ENCODE data around the gene RNU1-1.
A peak's percentile ranks its signal among the peaks of the same experiment; 100 is the strongest.
"Not testable (repeated sequence)": the region's sequence is repeated elsewhere in the genome, so short reads cannot be mapped to it uniquely, and the experiment has no call there.

Gene RNU1-1

DNA sequence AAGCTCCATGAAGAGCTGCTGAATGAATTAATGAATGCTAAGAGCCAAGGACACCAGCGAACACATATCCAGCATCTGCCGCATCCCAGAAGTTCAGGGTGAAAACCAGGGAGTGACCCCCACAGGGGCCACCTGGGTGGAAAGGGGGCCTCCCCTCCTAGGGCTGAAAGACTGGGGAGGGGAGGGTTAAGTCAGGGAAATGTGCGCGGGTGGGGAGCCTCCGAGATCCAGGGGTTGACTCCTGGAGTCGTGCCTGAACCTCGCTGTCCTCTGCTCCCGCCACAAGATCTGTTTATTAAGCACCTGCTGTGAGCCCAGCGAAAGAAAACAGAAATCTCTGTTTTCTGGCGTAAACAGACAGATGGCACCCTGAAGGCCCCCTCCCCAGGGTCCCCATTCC lies 16.0 kb downstream of the RNU1-1 start:
- not testable (repeated sequence) for H3K27me3 Mint-ChIP-seq; H3K9me3 Mint-ChIP-seq; H3K36me3 Mint-ChIP-seq (ENCODE audit: insufficient read depth); ATAC-seq (replicated peaks); DNase-seq
- Mint-ChIP-seq H3K27ac (peak overlapping the region; percentile 46 to 56), H3K4me3 (peak overlapping the region; percentile 91 to 93), H3K4me1 (ENCODE audit: low read depth in 2 of 2) (peaks cover 20 to 22% of the 10 kb centered on the region in 2 donors)

- H3K36me3 Mint-ChIP-seq (ENCODE audit: insufficient read depth); DNase-seq; ATAC-seq (replicated peaks); H3K9me3 Mint-ChIP-seq; H3K27me3 Mint-ChIP-seq: not testable (repeated sequence)
- H3K4me3 Mint-ChIP-seq = peak overlapping the region; percentile 91 to 93
- peak overlapping the region; percentile 46 to 56 for H3K27ac Mint-ChIP-seq
- H3K4me1 Mint-ChIP-seq (ENCODE audit: low read depth in 2 of 2) = peaks cover 20 to 22% of the 10 kb centered on the region in 2 donors
Observed at GRCh38 chr1:16497474-16497904, 16.6 kb downstream of the RNU1-1 start.

DNA sequence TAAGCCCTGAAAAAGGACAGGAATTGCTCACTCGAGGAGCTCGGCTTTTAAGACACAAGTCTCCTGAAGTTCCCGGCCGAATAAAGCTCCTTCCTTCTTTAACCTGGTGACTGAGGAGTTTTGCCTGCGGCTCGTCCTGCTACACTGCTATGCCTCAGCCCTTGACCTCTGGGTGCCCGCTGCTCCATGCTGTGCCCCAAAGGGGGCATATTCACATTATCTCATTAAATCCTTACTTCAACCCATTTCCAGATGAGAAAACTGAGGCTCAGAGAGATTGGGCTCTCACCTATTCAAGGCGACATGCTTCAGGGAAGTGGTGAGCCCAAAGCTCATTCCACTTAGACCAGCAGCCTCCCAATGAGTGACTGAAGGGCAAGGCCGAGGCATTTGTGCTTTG lies 20.4 kb downstream of the RNU1-1 start:
- H3K27ac Mint-ChIP-seq; H3K36me3 Mint-ChIP-seq (ENCODE audit: insufficient read depth); H3K9me3 Mint-ChIP-seq; DNase-seq; ATAC-seq (replicated peaks); H3K27me3 Mint-ChIP-seq; H3K4me3 Mint-ChIP-seq: not testable (repeated sequence)
- peaks cover 17 to 18% of the 10 kb centered on the region in 2 donors for H3K4me1 Mint-ChIP-seq (ENCODE audit: low read depth in 2 of 2)

DNA sequence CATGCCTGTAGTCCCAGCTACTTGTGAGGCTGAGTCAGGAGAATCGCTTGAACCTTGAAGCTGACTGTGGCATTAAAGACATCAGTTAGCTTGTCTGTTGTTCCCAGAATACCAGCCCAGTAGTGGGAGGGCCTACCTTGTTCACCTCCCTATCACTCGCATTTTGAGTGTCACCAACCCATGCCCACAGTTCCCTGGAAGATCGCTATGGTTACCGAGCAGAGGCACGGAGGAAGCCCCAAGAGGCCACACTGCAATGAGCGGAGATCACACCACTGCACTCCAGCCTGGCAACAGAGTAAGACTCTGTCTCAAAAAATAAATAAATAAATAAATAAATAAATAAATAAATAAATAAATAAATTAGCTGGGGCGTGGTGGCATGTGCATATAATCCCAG lies 21.1 kb downstream of the RNU1-1 start:
- H3K27me3 Mint-ChIP-seq; H3K27ac Mint-ChIP-seq; H3K9me3 Mint-ChIP-seq; H3K4me3 Mint-ChIP-seq; DNase-seq; ATAC-seq (replicated peaks); H3K36me3 Mint-ChIP-seq (ENCODE audit: insufficient read depth): not testable (repeated sequence)
- peaks cover 11 to 16% of the 10 kb centered on the region in 2 donors for H3K4me1 Mint-ChIP-seq (ENCODE audit: low read depth in 2 of 2)

DNA sequence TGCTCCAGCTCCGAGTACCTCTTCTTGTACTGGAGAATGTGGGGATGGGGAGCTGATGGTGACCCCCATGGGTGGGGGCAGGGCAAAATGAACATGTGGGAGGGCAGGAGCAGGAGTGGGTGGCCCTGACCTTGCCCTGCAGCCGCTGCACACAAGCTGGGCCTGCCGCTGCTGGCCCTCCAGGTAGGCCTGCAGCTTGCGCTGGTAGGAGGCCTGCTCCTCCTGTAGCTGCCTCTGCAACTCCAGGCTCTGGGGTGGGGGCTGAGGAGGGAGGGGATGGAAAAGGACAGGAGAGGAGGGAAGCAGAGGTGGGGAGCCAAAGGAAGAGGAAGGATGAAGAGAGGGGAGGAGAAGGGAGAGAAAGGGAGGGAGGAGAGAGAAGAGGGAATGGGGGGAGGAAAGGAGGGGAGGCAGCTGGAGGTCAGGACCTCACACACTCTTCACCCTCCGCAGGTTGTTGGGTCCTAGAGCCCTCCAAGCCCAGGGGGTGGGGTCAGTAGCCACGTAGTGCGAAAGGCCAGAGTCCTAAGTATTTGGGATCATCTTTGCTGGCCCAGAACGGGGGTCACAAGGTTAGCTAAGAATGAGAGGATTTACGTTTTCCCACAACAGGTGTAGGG lies 22.9 kb downstream of the RNU1-1 start:
- Mint-ChIP-seq H3K9me3 (no peaks in the 10 kb centered on the region), H3K36me3 (ENCODE audit: insufficient read depth) (peaks cover 6% of the 10 kb centered on the region), H3K4me3 (no peak overlapping the region), H3K27ac (peak overlapping the region in 1 of 2 donors; percentile 17), H3K4me1 (ENCODE audit: low read depth in 2 of 2) (peaks cover 4 to 9% of the 10 kb centered on the region in 2 donors), H3K27me3 (no peaks in the 10 kb centered on the region)
- ATAC-seq (replicated peaks) (no peak), DNase-seq (no peak)

DNA sequence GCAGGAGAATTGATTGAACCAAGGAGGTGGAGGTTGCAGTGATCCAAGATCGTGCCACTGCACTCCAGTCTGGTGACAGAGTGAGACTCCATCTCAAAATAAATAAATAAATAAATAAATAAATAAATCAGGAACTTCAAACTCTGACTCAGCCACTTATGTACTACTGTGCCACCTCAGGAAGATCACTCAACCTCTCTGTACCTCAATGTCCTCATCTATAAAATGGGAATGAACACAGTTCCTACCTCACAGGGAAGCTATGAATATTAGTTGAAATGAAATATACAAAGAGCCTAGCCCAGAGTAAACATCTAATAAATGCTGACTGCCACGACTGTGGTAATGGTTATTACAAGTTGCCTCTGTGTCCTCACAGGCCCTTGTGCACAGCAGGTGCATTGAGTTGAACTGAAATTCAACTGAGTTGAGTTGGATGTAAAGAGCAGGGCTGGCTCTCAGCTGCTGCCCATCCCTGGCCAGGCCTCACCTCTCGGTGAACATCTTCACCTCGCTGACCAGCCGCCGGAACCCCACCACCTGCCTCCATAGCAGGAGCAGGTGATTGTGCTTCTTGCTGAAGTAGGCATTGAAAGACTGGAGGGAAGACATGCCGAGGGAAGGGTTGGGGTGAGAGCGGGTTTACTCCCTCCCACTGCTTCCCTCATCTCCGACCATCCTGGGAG lies 24.7 kb downstream of the RNU1-1 start:
- H3K4me1 Mint-ChIP-seq (ENCODE audit: low read depth in 2 of 2); H3K27ac Mint-ChIP-seq; H3K27me3 Mint-ChIP-seq; DNase-seq; H3K9me3 Mint-ChIP-seq; H3K4me3 Mint-ChIP-seq; H3K36me3 Mint-ChIP-seq (ENCODE audit: insufficient read depth); ATAC-seq (replicated peaks): not testable (repeated sequence)

- not testable (repeated sequence) for H3K9me3 Mint-ChIP-seq; H3K27me3 Mint-ChIP-seq; H3K4me3 Mint-ChIP-seq; ATAC-seq (replicated peaks); DNase-seq; H3K4me1 Mint-ChIP-seq (ENCODE audit: low read depth in 2 of 2)
- peaks cover 11% of the 10 kb centered on the region for H3K36me3 Mint-ChIP-seq (ENCODE audit: insufficient read depth)
- peak overlapping the region in 1 of 2 donors; percentile 25 for H3K27ac Mint-ChIP-seq
Observed at GRCh38 chr1:16487011-16487410, 27.1 kb downstream of the RNU1-1 start.

DNA sequence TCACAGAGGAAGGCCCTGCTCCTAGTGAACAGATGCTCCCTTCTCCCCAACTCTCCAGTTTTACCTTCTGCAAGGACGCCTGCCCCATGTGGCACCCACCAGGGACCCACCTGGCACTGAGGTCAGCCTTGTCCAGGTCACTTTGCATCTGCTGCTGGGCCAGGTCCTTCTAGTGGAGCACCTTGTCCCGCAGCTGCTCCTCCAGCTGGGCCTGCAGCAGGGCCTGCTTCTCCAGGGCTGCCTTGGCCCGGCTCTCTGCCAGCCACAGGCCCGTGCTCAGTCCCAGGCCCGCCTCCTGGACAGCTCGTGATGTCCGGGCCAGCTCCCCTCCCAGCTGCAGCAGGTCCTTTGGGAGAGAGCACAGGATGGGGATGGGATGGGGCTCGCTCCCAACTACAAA lies 27.8 kb downstream of the RNU1-1 start:
- not testable (repeated sequence) for DNase-seq; H3K4me3 Mint-ChIP-seq; H3K27me3 Mint-ChIP-seq; H3K27ac Mint-ChIP-seq; ATAC-seq (replicated peaks); H3K4me1 Mint-ChIP-seq (ENCODE audit: low read depth in 2 of 2); H3K9me3 Mint-ChIP-seq
- H3K36me3 Mint-ChIP-seq (ENCODE audit: insufficient read depth) = peaks cover 18% of the 10 kb centered on the region

- peak overlapping the region; percentile 62 to 75 for H3K27ac Mint-ChIP-seq
- H3K9me3 Mint-ChIP-seq = no peaks in the 10 kb centered on the region
- H3K27me3 Mint-ChIP-seq = no peaks in the 10 kb centered on the region
- no peaks in the 10 kb centered on the region for H3K4me1 Mint-ChIP-seq (ENCODE audit: low read depth in 2 of 2)
- no peak for ATAC-seq (replicated peaks)
- H3K4me3 Mint-ChIP-seq = no peak overlapping the region
- no peak for DNase-seq
- H3K36me3 Mint-ChIP-seq (ENCODE audit: insufficient read depth) = peaks cover 31% of the 10 kb centered on the region
Observed at GRCh38 chr1:16484931-16485330, 29.2 kb downstream of the RNU1-1 start.

- no peak for ATAC-seq (replicated peaks)
- peaks cover 35% of the 10 kb centered on the region for H3K36me3 Mint-ChIP-seq (ENCODE audit: insufficient read depth)
- H3K27ac Mint-ChIP-seq = peak overlapping the region; percentile 62 to 75
- no peaks in the 10 kb centered on the region for H3K9me3 Mint-ChIP-seq
- H3K27me3 Mint-ChIP-seq = no peaks in the 10 kb centered on the region
- H3K4me1 Mint-ChIP-seq (ENCODE audit: low read depth in 2 of 2) = no peaks in the 10 kb centered on the region
- H3K4me3 Mint-ChIP-seq = no peak overlapping the region
- no peak for DNase-seq
Observed at GRCh38 chr1:16484501-16484835, 29.6 kb downstream of the RNU1-1 start.

DNA sequence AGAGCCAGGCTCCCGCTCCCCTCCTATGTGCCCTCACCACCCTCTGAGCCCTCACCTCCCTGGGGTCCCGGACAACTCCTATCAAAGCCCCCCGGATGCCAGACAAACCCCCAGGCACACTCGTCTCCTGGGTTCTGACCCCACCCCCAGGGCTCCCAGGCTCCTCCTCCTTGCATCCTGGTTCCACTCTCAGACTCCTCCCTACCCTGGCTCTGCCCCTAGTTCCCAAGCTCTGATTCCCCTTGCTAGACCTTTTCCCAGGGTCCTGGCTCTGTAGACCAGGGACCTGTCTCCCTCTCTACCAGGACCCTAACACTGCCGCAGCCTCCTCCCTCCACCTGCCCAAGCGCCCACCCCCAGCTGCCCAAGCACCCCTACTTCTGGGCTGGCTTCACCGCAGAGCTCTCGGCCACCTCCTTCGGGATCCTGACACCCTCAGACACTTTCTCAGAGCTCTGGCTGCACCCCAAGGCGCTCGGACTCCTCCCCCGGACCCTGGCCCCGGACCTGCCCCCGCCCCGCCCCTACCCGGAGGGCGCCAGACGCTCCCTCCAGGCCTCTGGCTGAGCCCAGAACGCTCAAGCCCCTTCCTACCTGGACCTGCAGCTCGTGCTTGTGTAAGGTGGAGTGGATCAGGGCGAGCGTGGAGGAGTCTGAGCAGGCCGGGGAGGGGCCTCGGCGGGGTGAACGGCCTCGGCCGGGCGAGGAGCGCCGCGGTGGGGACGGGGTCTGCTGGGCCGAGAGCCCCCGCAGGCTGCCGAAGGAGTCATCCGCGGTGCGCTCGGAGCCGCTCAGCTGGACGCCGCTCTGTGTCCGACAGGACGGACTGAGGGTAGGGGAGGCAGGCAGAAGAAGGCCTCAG lies 30.2 kb downstream of the RNU1-1 start:
- H3K9me3 Mint-ChIP-seq; H3K4me3 Mint-ChIP-seq; ATAC-seq (replicated peaks); H3K4me1 Mint-ChIP-seq (ENCODE audit: low read depth in 2 of 2); DNase-seq; H3K27ac Mint-ChIP-seq; H3K27me3 Mint-ChIP-seq: not testable (repeated sequence)
- H3K36me3 Mint-ChIP-seq (ENCODE audit: insufficient read depth) = peaks cover 40% of the 10 kb centered on the region

DNA sequence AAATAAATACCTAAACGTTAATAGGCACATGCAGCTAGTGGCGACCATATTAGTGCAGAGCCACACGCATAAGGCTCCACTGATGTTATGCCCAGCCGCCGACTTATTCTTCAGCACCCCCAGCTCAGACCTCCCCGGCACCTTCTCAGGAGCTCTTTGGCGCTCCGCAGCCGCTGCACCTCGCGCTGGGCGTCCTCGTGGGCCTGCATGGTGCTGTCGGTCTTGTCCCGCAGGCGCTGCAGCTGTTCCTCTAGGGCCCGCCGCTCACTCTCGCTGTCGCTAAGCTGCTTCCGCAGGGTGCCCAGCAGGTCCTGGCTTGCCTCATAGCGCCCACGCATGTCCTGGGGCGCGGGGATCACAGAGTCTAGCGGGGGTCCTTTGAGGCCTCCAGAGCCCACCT lies 30.9 kb downstream of the RNU1-1 start:
- H3K27me3 Mint-ChIP-seq; ATAC-seq (replicated peaks); H3K27ac Mint-ChIP-seq; H3K9me3 Mint-ChIP-seq; H3K4me1 Mint-ChIP-seq (ENCODE audit: low read depth in 2 of 2); H3K4me3 Mint-ChIP-seq; DNase-seq: not testable (repeated sequence)
- peaks cover 44% of the 10 kb centered on the region for H3K36me3 Mint-ChIP-seq (ENCODE audit: insufficient read depth)

- Mint-ChIP-seq H3K4me3 (no peak overlapping the region), H3K4me1 (ENCODE audit: low read depth in 2 of 2) (no peaks in the 10 kb centered on the region), H3K36me3 (ENCODE audit: insufficient read depth) (peaks cover 52% of the 10 kb centered on the region), H3K9me3 (no peaks in the 10 kb centered on the region), H3K27ac (peak overlapping the region; percentile 46 to 78), H3K27me3 (no peaks in the 10 kb centered on the region)
- DNase-seq (no peak), ATAC-seq (replicated peaks) (no peak)
Observed at GRCh38 chr1:16478091-16478490, 36.0 kb downstream of the RNU1-1 start.

Data from effector memory CD8-positive, alpha-beta T cell (primary cell).